Measurements from ENCODE around the gene SHD. TPM values are rescaled to one million over a fixed set of nuclear protein-coding genes. Genes with fewer than 3 reads are reported as not detected.

Gene SHD
- total and polyA plus RNA-seq, 2 of the 8 experiments (the other 6 are each of a cell fraction or from before 2014, with no cell fraction given): 5.8 to 10.7 TPM

- Histone ChIP-seq H2AK5ac (ENCODE audit: low read depth, low read length) (no peak overlapping the region), H4K20me1 (replicated peaks in 1 of 2; ENCODE audit: control insufficient read depth in 1 of 2, insufficient read depth in 2 of 2, low read length in 2 of 2) (peaks cover 0 to 4% of the 10 kb centered on the region in 2 experiments), H3K79me1 (ENCODE audit: low read depth, low read length) (peaks cover 3% of the 10 kb centered on the region), H3K18ac (ENCODE audit: extremely low read depth, low read length) (no peak overlapping the region), H2AFZ (ENCODE audit: low read length) (no peak overlapping the region), H3K9me3 (ENCODE audit: insufficient read depth in 2 of 2, low read depth in 1 of 2, low read length in 1 of 2) (no peaks in the 10 kb centered on the region), H4K5ac (ENCODE audit: insufficient read length, low read depth, low read length) (no peak overlapping the region), H3K14ac (ENCODE audit: insufficient read length) (no peak overlapping the region), H3K27ac (ENCODE audit: low read depth, low read length) (no peak overlapping the region), H3K4me1 (replicated peaks in 1 of 4; ENCODE audit: control insufficient read depth in 3 of 4, insufficient read depth in 4 of 4, low read length in 3 of 4) (no peaks in the 10 kb centered on the region; a peak in 1 of 7 replicates), H2BK12ac (ENCODE audit: low read depth, low read length) (no peak overlapping the region), H3K4me3 (ENCODE audit: extremely low read depth in 1 of 4, insufficient read depth in 2 of 4, low read depth in 3 of 4, low read length in 4 of 4) (no peak overlapping the region), H2BK15ac (ENCODE audit: low read length) (no peak overlapping the region), H3K36me3 (ENCODE audit: control insufficient read depth in 2 of 4, insufficient read depth in 4 of 4, low read length in 3 of 4) (peaks cover 5 to 32% (median 18%) of the 10 kb centered on the region in 4 experiments), H3K23me2 (ENCODE audit: low read depth, low read length) (no peaks in the 10 kb centered on the region), H3K9ac (replicated peaks in 1 of 4; ENCODE audit: extremely low read depth in 1 of 4, low read depth in 3 of 4, low read length in 3 of 4) (no peak overlapping the region), H4K91ac (replicated peaks; ENCODE audit: insufficient read length, low read length) (no peak overlapping the region), H3K56ac (replicated peaks; ENCODE audit: insufficient read length, low read depth, low read length) (no peak overlapping the region), H3K79me2 (ENCODE audit: control insufficient read depth in 1 of 2, insufficient read depth in 2 of 2, low read length in 2 of 2) (no peaks in the 10 kb centered on the region), H3K4me2 (ENCODE audit: insufficient read depth in 1 of 2, low read depth in 2 of 2, low read length in 2 of 2) (no peak overlapping the region), H3K27me3 (replicated peaks in 1 of 4; ENCODE audit: control insufficient read depth in 3 of 4, extremely low read depth in 1 of 4, insufficient read depth in 3 of 4, low read length in 3 of 4) (no peaks in the 10 kb centered on the region), H4K8ac (ENCODE audit: extremely low read depth, insufficient read depth, low read length) (no peak overlapping the region), H3K4ac (replicated peaks; ENCODE audit: insufficient read length, low read depth, low read length) (no peak overlapping the region), H2BK5ac (ENCODE audit: low read depth, low read length) (no peak overlapping the region), H3K23ac (ENCODE audit: insufficient read length) (no peak overlapping the region), H2BK20ac (ENCODE audit: low read length) (no peak overlapping the region), H2BK120ac (replicated peaks; ENCODE audit: low read depth, low read length) (no peak overlapping the region)
- FAIRE-seq (no peak), DNase-seq (ENCODE audit: low read depth in 1 of 2, low spot score in 2 of 2) (peak; percentile 25 to 84)
- 92% methylated on average over 22 of the region's 22 CpGs; no CpG with 5 or more reads in 1 of the 2 experiments for WGBS, 2 experiments (ENCODE audit: extremely low coverage in 1 of 2, insufficient coverage in 1 of 2, insufficient read length in 1 of 2, insufficient replicate concordance in 2 of 2, low coverage in 1 of 2, low lambda C conversion rate in 2 of 2, missing lambda C conversion rate in 1 of 2)
- POLR2A ChIA-PET (ENCODE audit: partially characterized antibody): interaction anchor here (0.6 to 12.2 kb wide), 9 partner anchors 9 to 39 kb away, joined by 3 to 86 read pairs (median 3); partner anchors contain the start of gene TMIGD2
- CTCF ChIA-PET (ENCODE audit: partially characterized antibody): interaction anchor here (0.6 to 2.7 kb wide), 2 partner anchors 12 to 43 kb away, joined by 4 to 8 read pairs; no protein-coding TSS in a partner anchor
- TF ChIP-seq TBP (IDR thresholded peaks at IDR 0.05; ENCODE audit: low read depth, low read length) (no peak), CREB1 (IDR thresholded peaks at IDR 0.05) (no peak), HDAC2 (IDR thresholded peaks at IDR 0.05; ENCODE audit: borderline replicate concordance in 1 of 2, low read depth in 2 of 2, low read length in 2 of 2) (no peak), TAF7 (optimal IDR thresholded peaks at IDR 0.05; ENCODE audit: borderline replicate concordance, low read depth, low read length) (no peak), TEAD4 (IDR thresholded peaks at IDR 0.05; ENCODE audit: low read depth, low read length) (no peak), EGR1 (IDR thresholded peaks at IDR 0.05; ENCODE audit: borderline replicate concordance, low read depth, low read length) (no peak)
Measured at GRCh38 chr19:4310247-4311121, 31.4 kb downstream of the SHD start.
